HCT116 (cell line): ENCODE measurements around the gene TMC1.

Experiments used
- CEBPB ChIP-seq: IDR thresholded peaks from 2 replicates; pipeline ENCODE4 v1.6.1; 2012; ENCODE audit warnings: low read depth
- EGR1 ChIP-seq: IDR thresholded peaks from 2 replicates; pipeline ENCODE4 v1.6.1; 2012; ENCODE audit warnings: low read depth
- EZH2 ChIP-seq: fragments of 200-600 bp; sonication (generic); IDR thresholded peaks from 2 replicates; pipeline ENCODE4 v1.6.1; 2017; ENCODE audit warnings: antibody characterized with exemption, mixed run types
- FOSL1 ChIP-seq: IDR thresholded peaks from 2 replicates; pipeline ENCODE4 v1.6.1; 2012; ENCODE audit warnings: low read depth
- POLR2A ChIP-seq: IDR thresholded peaks from 2 replicates; pipeline ENCODE4 v1.7.0; 2011; ENCODE audit warnings: borderline replicate concordance; ENCODE audit not compliant: insufficient read depth, insufficient read length; ENCODE audit errors: extremely low read depth
- POLR2AphosphoS5 ChIP-seq: IDR thresholded peaks from 2 replicates; pipeline ENCODE4 v1.6.1; 2011; ENCODE audit warnings: mild to moderate bottlenecking, low read depth, low read length, moderate library complexity
- TCF7L2 ChIP-seq: IDR thresholded peaks from 2 replicates; pipeline ENCODE4 v1.7.0; 2011; ENCODE audit warnings: borderline replicate concordance, inconsistent platforms; ENCODE audit not compliant: insufficient read depth, insufficient read length; ENCODE audit errors: extremely low read depth
- ZFX ChIP-seq: fragments of 450-650 bp; IDR thresholded peaks from 2 replicates; pipeline ENCODE4 v1.6.1; 2017
- ZNF274 ChIP-seq: fragments of 200-500 bp; sonication (Bioruptor generic); IDR thresholded peaks from 2 replicates; pipeline ENCODE4 v1.6.1; 2014; ENCODE audit warnings: mild to moderate bottlenecking, low read depth, low read length, inconsistent platforms
- TF ChIP-seq, protein P1 (sequence below), 3 experiments: fragments of 200-600 bp in 1 of 3; sonication (generic) in 1 of 3; IDR thresholded peaks in 2 of 3; conservative IDR thresholded peaks in 1 of 3; 2 replicates each; pipeline ENCODE4 v1.5.1; 2012 to 2017; ENCODE audit warnings: low read depth in 2 of 3, low read length in 2 of 3, antibody characterized with exemption in 1 of 3, borderline replicate concordance in 1 of 3, control low read depth in 1 of 3, mild to moderate bottlenecking in 1 of 3, mixed read lengths in 1 of 3, mixed run types in 1 of 3, moderate library complexity in 1 of 3; ENCODE audit not compliant: insufficient read depth in 1 of 3
- TF ChIP-seq, protein P2 (sequence below): IDR thresholded peaks from 2 replicates; pipeline ENCODE4 v1.6.1; 2012
- TF ChIP-seq, protein P3 (sequence below): IDR thresholded peaks from 2 replicates; pipeline ENCODE4 v1.6.1; 2012; ENCODE audit warnings: low read depth
- TF ChIP-seq, protein P4 (sequence below): IDR thresholded peaks from 2 replicates; pipeline ENCODE4 v1.6.1; 2011; ENCODE audit warnings: mild to moderate bottlenecking, low read length, moderate library complexity; ENCODE audit not compliant: insufficient replicate concordance; ENCODE audit errors: extremely low read depth
- TF ChIP-seq, protein P5 (sequence below): IDR thresholded peaks from 2 replicates; pipeline ENCODE4 v1.6.1; 2012

DNA sequence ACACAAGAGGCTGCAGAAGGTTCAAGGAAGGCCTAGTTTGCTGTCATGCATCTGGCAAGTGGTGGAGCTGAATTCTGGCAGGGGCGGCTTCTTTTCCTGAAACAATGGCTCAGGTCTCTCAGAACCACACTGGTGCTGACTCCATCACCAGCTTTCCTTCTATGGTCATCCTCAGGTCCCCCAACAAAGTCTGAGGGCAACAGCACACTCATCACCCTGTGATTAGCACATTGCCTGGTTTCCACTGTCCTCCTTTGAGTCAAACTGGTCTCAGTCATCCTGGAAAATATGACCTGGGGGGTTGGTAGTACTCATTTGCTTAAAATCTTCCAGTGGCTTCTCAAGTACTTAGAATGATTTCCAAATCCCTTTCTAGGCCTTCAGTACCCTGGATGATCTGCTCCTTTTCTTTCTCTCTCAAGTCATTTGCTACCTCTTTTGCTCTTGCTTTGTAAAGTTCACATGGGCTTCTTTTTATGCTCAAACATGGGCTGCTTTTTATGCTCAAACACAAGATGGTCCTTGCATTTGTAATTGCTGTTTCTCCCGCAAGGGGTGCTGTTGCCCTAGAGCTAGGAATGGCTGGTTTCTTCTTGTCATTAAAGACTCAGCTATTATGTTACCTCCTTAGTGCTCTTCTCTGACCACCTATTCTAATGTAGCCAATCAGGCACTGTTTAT, 286.5 kb downstream of the TMC1 start:
- TF ChIP-seq, protein P1, sequence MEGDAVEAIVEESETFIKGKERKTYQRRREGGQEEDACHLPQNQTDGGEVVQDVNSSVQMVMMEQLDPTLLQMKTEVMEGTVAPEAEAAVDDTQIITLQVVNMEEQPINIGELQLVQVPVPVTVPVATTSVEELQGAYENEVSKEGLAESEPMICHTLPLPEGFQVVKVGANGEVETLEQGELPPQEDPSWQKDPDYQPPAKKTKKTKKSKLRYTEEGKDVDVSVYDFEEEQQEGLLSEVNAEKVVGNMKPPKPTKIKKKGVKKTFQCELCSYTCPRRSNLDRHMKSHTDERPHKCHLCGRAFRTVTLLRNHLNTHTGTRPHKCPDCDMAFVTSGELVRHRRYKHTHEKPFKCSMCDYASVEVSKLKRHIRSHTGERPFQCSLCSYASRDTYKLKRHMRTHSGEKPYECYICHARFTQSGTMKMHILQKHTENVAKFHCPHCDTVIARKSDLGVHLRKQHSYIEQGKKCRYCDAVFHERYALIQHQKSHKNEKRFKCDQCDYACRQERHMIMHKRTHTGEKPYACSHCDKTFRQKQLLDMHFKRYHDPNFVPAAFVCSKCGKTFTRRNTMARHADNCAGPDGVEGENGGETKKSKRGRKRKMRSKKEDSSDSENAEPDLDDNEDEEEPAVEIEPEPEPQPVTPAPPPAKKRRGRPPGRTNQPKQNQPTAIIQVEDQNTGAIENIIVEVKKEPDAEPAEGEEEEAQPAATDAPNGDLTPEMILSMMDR (IDR thresholded peaks at IDR 0.05 in 2 of 3, conservative IDR thresholded peaks at IDR 0.05 in 1 of 3; ENCODE audit: borderline replicate concordance in 1 of 3, insufficient read depth in 1 of 3, low read depth in 2 of 3, low read length in 2 of 3) = peak; percentile 7 to 78 (median 74); a peak in 4 of 6 replicates
- TF ChIP-seq EZH2 (no peak), CEBPB (no peak), POLR2AphosphoS5 (no peak), POLR2A (no peak), ZFX (no peak), EGR1 (no peak), FOSL1 (no peak), ZNF274 (no peak), TCF7L2 (no peak)
- TF ChIP-seq, protein P2, sequence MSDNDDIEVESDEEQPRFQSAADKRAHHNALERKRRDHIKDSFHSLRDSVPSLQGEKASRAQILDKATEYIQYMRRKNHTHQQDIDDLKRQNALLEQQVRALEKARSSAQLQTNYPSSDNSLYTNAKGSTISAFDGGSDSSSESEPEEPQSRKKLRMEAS = no peak
- TF ChIP-seq, protein P3, sequence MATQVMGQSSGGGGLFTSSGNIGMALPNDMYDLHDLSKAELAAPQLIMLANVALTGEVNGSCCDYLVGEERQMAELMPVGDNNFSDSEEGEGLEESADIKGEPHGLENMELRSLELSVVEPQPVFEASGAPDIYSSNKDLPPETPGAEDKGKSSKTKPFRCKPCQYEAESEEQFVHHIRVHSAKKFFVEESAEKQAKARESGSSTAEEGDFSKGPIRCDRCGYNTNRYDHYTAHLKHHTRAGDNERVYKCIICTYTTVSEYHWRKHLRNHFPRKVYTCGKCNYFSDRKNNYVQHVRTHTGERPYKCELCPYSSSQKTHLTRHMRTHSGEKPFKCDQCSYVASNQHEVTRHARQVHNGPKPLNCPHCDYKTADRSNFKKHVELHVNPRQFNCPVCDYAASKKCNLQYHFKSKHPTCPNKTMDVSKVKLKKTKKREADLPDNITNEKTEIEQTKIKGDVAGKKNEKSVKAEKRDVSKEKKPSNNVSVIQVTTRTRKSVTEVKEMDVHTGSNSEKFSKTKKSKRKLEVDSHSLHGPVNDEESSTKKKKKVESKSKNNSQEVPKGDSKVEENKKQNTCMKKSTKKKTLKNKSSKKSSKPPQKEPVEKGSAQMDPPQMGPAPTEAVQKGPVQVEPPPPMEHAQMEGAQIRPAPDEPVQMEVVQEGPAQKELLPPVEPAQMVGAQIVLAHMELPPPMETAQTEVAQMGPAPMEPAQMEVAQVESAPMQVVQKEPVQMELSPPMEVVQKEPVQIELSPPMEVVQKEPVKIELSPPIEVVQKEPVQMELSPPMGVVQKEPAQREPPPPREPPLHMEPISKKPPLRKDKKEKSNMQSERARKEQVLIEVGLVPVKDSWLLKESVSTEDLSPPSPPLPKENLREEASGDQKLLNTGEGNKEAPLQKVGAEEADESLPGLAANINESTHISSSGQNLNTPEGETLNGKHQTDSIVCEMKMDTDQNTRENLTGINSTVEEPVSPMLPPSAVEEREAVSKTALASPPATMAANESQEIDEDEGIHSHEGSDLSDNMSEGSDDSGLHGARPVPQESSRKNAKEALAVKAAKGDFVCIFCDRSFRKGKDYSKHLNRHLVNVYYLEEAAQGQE = no peak
- TF ChIP-seq, protein P4, sequence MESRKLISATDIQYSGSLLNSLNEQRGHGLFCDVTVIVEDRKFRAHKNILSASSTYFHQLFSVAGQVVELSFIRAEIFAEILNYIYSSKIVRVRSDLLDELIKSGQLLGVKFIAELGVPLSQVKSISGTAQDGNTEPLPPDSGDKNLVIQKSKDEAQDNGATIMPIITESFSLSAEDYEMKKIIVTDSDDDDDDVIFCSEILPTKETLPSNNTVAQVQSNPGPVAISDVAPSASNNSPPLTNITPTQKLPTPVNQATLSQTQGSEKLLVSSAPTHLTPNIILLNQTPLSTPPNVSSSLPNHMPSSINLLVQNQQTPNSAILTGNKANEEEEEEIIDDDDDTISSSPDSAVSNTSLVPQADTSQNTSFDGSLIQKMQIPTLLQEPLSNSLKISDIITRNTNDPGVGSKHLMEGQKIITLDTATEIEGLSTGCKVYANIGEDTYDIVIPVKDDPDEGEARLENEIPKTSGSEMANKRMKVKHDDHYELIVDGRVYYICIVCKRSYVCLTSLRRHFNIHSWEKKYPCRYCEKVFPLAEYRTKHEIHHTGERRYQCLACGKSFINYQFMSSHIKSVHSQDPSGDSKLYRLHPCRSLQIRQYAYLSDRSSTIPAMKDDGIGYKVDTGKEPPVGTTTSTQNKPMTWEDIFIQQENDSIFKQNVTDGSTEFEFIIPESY = no peak
- TF ChIP-seq, protein P5, sequence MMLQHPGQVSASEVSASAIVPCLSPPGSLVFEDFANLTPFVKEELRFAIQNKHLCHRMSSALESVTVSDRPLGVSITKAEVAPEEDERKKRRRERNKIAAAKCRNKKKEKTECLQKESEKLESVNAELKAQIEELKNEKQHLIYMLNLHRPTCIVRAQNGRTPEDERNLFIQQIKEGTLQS = no peak
